GM23338 (cell line): ENCODE measurements around the gene SLC2A1. TPM values are rescaled to one million over a fixed set of nuclear protein-coding genes. Genes with fewer than 3 reads are reported as not detected.

ENCODE experiments used
- ATAC-seq: fragments of 200-7000 bp; cut with Tn5 transposase; 3 replicates; pipeline ENCODE4 v1.9.1; 2020
- DNase-seq: peaks from one replicate; pipeline ENCODE4 v3.0.0-alpha.2; 2015; ENCODE audit warnings: low spot score
- H2AFZ ChIP-seq: fragments of 200-600 bp; sonication (generic); 2 replicates; pipeline ENCODE4 v1.8.0; 2016; ENCODE audit warnings: antibody characterized with exemption, mild to moderate bottlenecking, moderate library complexity
- H3F3A ChIP-seq: fragments of 200-600 bp; sonication (generic); replicated peaks from 2 replicates; pipeline ENCODE4 v1.8.0; 2017; ENCODE audit warnings: antibody characterized with exemption, mixed run types, low read depth
- H3K27ac ChIP-seq: fragments of 200-600 bp; sonication (generic); 2 replicates; pipeline ENCODE4 v1.6.1; 2016; ENCODE audit warnings: low read depth
- H3K27me3 ChIP-seq: fragments of 200-600 bp; sonication (generic); 2 replicates; pipeline ENCODE4 v1.8.0; 2016; ENCODE audit warnings: mild to moderate bottlenecking, mixed run types, moderate library complexity; ENCODE audit not compliant: insufficient read depth
- H3K36me3 ChIP-seq: fragments of 200-600 bp; sonication (generic); 2 replicates; pipeline ENCODE4 v1.8.0; 2016; ENCODE audit warnings: mild to moderate bottlenecking; ENCODE audit not compliant: insufficient read depth
- H3K4me1 ChIP-seq: fragments of 200-600 bp; sonication (generic); 2 replicates; pipeline ENCODE4 v1.8.0; 2016; ENCODE audit warnings: mild to moderate bottlenecking, moderate library complexity; ENCODE audit not compliant: insufficient read depth
- H3K4me2 ChIP-seq: fragments of 200-600 bp; sonication (generic); 2 replicates; pipeline ENCODE4 v1.7.1; 2017; ENCODE audit warnings: mixed run types
- H3K4me3 ChIP-seq: fragments of 200-600 bp; sonication (generic); 2 replicates; pipeline ENCODE4 v1.6.1; 2016; ENCODE audit warnings: mixed run types
- H3K79me2 ChIP-seq: fragments of 200-600 bp; sonication (generic); replicated peaks from 2 replicates; pipeline ENCODE4 v1.8.0; 2017; ENCODE audit warnings: mild to moderate bottlenecking; ENCODE audit not compliant: insufficient read depth
- H3K9me2 ChIP-seq: fragments of 200-600 bp; sonication (generic); 2 replicates; pipeline ENCODE4 v1.8.0; 2017; ENCODE audit not compliant: insufficient read depth
- H4K20me1 ChIP-seq: fragments of 200-600 bp; sonication (generic); replicated peaks from 2 replicates; pipeline ENCODE4 v1.8.0; 2017; ENCODE audit warnings: mild to moderate bottlenecking; ENCODE audit not compliant: insufficient read depth
- H3K27ac Mint-ChIP-seq: 2 replicates; pipeline ENCODE4 v1.8.0; 2020; ENCODE audit warnings: inconsistent platforms, mild to moderate bottlenecking, moderate library complexity, mixed read lengths
- H3K27me3 Mint-ChIP-seq: 3 replicates; pipeline ENCODE4 v1.8.0; 2022; ENCODE audit warnings: low read depth, mild to moderate bottlenecking, moderate library complexity, mixed read lengths, inconsistent platforms; ENCODE audit not compliant: insufficient read depth, poor library complexity
- H3K36me3 Mint-ChIP-seq: 3 replicates; pipeline ENCODE4 v1.8.0; 2021; ENCODE audit warnings: low read depth, mild to moderate bottlenecking, inconsistent platforms, moderate library complexity, mixed read lengths
- H3K4me1 Mint-ChIP-seq: 3 replicates; pipeline ENCODE4 v1.8.0; 2020; ENCODE audit warnings: mild to moderate bottlenecking, inconsistent platforms, mixed read lengths
- H3K4me3 Mint-ChIP-seq: 3 replicates; pipeline ENCODE4 v1.8.0; 2021; ENCODE audit warnings: moderate library complexity, mild to moderate bottlenecking, inconsistent platforms, mixed read lengths
- H3K9me3 Mint-ChIP-seq: 3 replicates; pipeline ENCODE4 v1.8.0; 2020; ENCODE audit warnings: moderate library complexity, mild to moderate bottlenecking, inconsistent platforms, mixed read lengths
- ETS1 ChIP-seq: IDR thresholded peaks from 2 replicates; pipeline ENCODE4 v1.6.1; 2016; ENCODE audit warnings: antibody characterized with exemption
- EZH2 ChIP-seq: fragments of 200-600 bp; sonication (generic); IDR thresholded peaks from one replicate; pipeline ENCODE4 v1.8.0; 2017; ENCODE audit warnings: antibody characterized with exemption, mild to moderate bottlenecking, low read depth; ENCODE audit not compliant: unreplicated experiment
- EZH2phosphoT487 ChIP-seq: fragments of 200-600 bp; sonication (generic); IDR thresholded peaks from one replicate; pipeline ENCODE4 v1.8.1; 2018; ENCODE audit warnings: antibody characterized with exemption; ENCODE audit not compliant: unreplicated experiment
- JUNB ChIP-seq: IDR thresholded peaks from one replicate; pipeline ENCODE4 v1.6.1; 2016; ENCODE audit warnings: antibody characterized with exemption; ENCODE audit not compliant: unreplicated experiment
- NANOG ChIP-seq: IDR thresholded peaks from 2 replicates; pipeline ENCODE4 v1.6.1; 2016; ENCODE audit warnings: antibody characterized with exemption, borderline replicate concordance
- POLR2AphosphoS5 ChIP-seq: IDR thresholded peaks from 2 replicates; pipeline ENCODE4 v1.6.1; 2016; ENCODE audit warnings: antibody characterized with exemption, low read depth
- ZNF462 ChIP-seq: fragments of 250-450 bp; sonication (Bioruptor Pico); IDR thresholded peaks from 2 replicates; pipeline ENCODE4 v1.5.0; 2020; ENCODE audit warnings: mild to moderate bottlenecking, moderate library complexity
- polyA plus RNA-seq: library from polyadenylated mRNA; unstranded; fragments of >200 nt; fragmentation: Nextera tagmentation; extraction: Ambion mirVana; gene quantifications from 2 replicates; pipeline ENCODE4 v1.2.1, GENCODE V29; 2016
- total RNA-seq: library from RNA; depleted of rRNA; stranded (reverse); fragments of >200 nt; shearing (Covaris generic); gene quantifications from 2 replicates; pipeline ENCODE4 v1.2.3, GENCODE V29; 2014

Gene SLC2A1
- total and polyA plus RNA-seq, 2 experiments from 2014 or later, result 66.1 to 305 TPM

GRCh38 chr1:42977653-42978052 is 19.0 kb upstream of the SLC2A1 start (continued):
- TF ChIP-seq ZNF462, result no peak
- TF ChIP-seq ETS1, result no peak
- no peak for TF ChIP-seq JUNB

- Histone ChIP-seq H3K27me3 (no peaks in the 10 kb centered on the region), H4K20me1 (no peaks in the 10 kb centered on the region), H3K4me3 (no peak overlapping the region), H3K4me1 (peaks cover 17% of the 10 kb centered on the region), H3K27ac (no peak overlapping the region), H3K36me3 (peaks cover 7% of the 10 kb centered on the region; the same call in 1 of the 2 replicates), H3F3A (peaks cover 4% of the 10 kb centered on the region; the same call in 1 of the 2 replicates), H3K79me2 (no peaks in the 10 kb centered on the region), H3K9me2 (no peaks in the 10 kb centered on the region; the same call in 1 of the 2 replicates), H2AFZ (no peak overlapping the region), H3K4me2 (no peak overlapping the region)
- Mint-ChIP-seq H3K36me3 (peaks cover 71% of the 10 kb centered on the region), H3K4me1 (peaks cover 29% of the 10 kb centered on the region), H3K4me3 (no peak overlapping the region), H3K27me3 (peaks cover 6% of the 10 kb centered on the region), H3K9me3 (no peaks in the 10 kb centered on the region), H3K27ac (no peak overlapping the region)
- ATAC-seq, result no peak
- no peak for DNase-seq
- TF ChIP-seq ZNF462 (no peak), EZH2 (no peak), NANOG (no peak), POLR2AphosphoS5 (no peak), EZH2phosphoT487 (no peak), JUNB (no peak)
Measured at GRCh38 chr1:42975561-42976225, 17.0 kb upstream of the SLC2A1 start.
